HepG2 (cell line): ENCODE results near the gene UTF1. TPM values are rescaled to one million over a fixed set of nuclear protein-coding genes. Genes with fewer than 3 reads are reported as not detected.

Experiments used
- ATAC-seq: fragments of 200-7000 bp; cut with Tn5 transposase; 3 replicates; pipeline ENCODE4 v1.9.1; 2020; ENCODE audit warnings: mild to moderate bottlenecking, moderate library complexity
- BruUV-seq: library from RNA; stranded (reverse); fragments of 400-500 nt; replicated peaks from 2 replicates; lab custom pipeline; 2021; lab: Mats Ljungman, UMichigan
- CTCF ChIA-PET: fragments of 300-600 bp; formaldehyde crosslinking; extraction: SDS; loops from one replicate; lab custom pipeline; 2021; ENCODE audit warnings: low total read pairs, inconsistent platforms, low intra/inter-chr PET ratio; lab: Yijun Ruan, JAX
- POLR2A ChIA-PET: fragments of 350-600 bp; sonication (Branson Sonifier 250); formaldehyde crosslinking; loops from one replicate; lab custom pipeline; 2020; ENCODE audit warnings: antibody characterized with exemption, inconsistent platforms; lab: Yijun Ruan, JAX
- DNase-seq: peaks from one replicate; pipeline ENCODE4 v3.0.0-alpha.2; 2015; ENCODE audit warnings: low spot score
- FAIRE-seq: peaks from 3 replicates; lab custom pipeline; 2011; peaks lifted over from hg19 to GRCh38; lab: Jason Lieb, UNC
- H2AFZ ChIP-seq: one replicate; pipeline ENCODE4 v1.6.1; 2011; ENCODE audit warnings: low read length, inconsistent platforms
- H3K27ac ChIP-seq: fragments of 300-600 bp; 3 replicates; pipeline ENCODE4 v1.8.0; 2011; ENCODE audit warnings: mixed run types, mild to moderate bottlenecking, mixed read lengths, low read length, inconsistent platforms; ENCODE audit not compliant: insufficient read depth; ENCODE audit errors: extremely low read length
- H3K27me3 ChIP-seq, 2 experiments: fragments of 200-600 bp in 1 of 2; 2 replicates in 1 of 2; 3 replicates in 1 of 2; pipeline versions ENCODE4 v1.6.0 to v1.8.0; 2011; ENCODE audit warnings: low read length in 2 of 2, mild to moderate bottlenecking in 2 of 2, moderate library complexity in 2 of 2, inconsistent platforms in 1 of 2; ENCODE audit not compliant: insufficient read depth in 2 of 2, control insufficient read depth in 1 of 2
- H3K36me3 ChIP-seq, 2 experiments: fragments of 200-600 bp in 1 of 2; replicated peaks in 1 of 2; 2 replicates in 1 of 2; 3 replicates in 1 of 2; pipeline versions ENCODE4 v1.5.1 to v1.8.0; 2011; ENCODE audit warnings: low read length in 2 of 2, inconsistent platforms in 1 of 2; ENCODE audit not compliant: insufficient read depth in 2 of 2, control insufficient read depth in 1 of 2
- H3K4me1 ChIP-seq: 2 replicates; pipeline ENCODE4 v1.5.1; 2012; ENCODE audit warnings: low read length, inconsistent platforms; ENCODE audit not compliant: insufficient read depth
- H3K4me2 ChIP-seq: 2 replicates; pipeline ENCODE4 v1.6.0; 2011; ENCODE audit warnings: low read depth, low read length, inconsistent platforms
- H3K4me3 ChIP-seq, 3 experiments: fragments of 200-600 bp in 1 of 3; sonication (generic), shearing (Covaris generic) in 1 of 3; replicated peaks in 1 of 3; 2 replicates each; pipeline ENCODE4 v1.5.1; 2011 to 2016; ENCODE audit warnings: low read length in 3 of 3, inconsistent platforms in 2 of 3, low read depth in 2 of 3, mild to moderate bottlenecking in 2 of 3, control low read depth in 1 of 3, mixed read lengths in 1 of 3; ENCODE audit not compliant: insufficient read depth in 1 of 3
- H3K79me2 ChIP-seq: one replicate; pipeline ENCODE4 v1.6.1; 2011; ENCODE audit warnings: low read length, inconsistent platforms; ENCODE audit not compliant: insufficient read depth
- H3K9ac ChIP-seq: 2 replicates; pipeline ENCODE4 v1.6.0; 2011; ENCODE audit warnings: mild to moderate bottlenecking, low read depth, low read length, inconsistent platforms; ENCODE audit not compliant: insufficient read depth
- H3K9me3 ChIP-seq: 2 replicates; pipeline ENCODE4 v1.5.1; 2012; ENCODE audit warnings: mild to moderate bottlenecking, low read length
- H4K20me1 ChIP-seq: 2 replicates; pipeline ENCODE4 v1.6.0; 2011; ENCODE audit warnings: inconsistent platforms, mild to moderate bottlenecking, low read length, moderate library complexity; ENCODE audit not compliant: insufficient read depth
- EHMT2 ChIP-seq: fragments of 200-600 bp; sonication (generic); IDR thresholded peaks from 2 replicates; pipeline ENCODE4 v1.7.0; 2017; ENCODE audit warnings: antibody characterized with exemption, low read depth, low read length, borderline replicate concordance
- HNRNPL ChIP-seq: fragments of 200-400 bp; formaldehyde crosslinking; IDR thresholded peaks from 2 replicates; pipeline ENCODE4 v1.6.1; 2017; ENCODE audit warnings: mild to moderate bottlenecking, low read depth, low read length
- KLF12 ChIP-seq: sonication (generic); formaldehyde crosslinking; IDR thresholded peaks from 2 replicates; pipeline ENCODE4 v1.4.0; 2020; ENCODE audit warnings: missing genetic modification reagents, borderline replicate concordance
- KLF13 ChIP-seq: sonication (generic); formaldehyde crosslinking; IDR thresholded peaks from 2 replicates; pipeline ENCODE4 v1.4.0; 2020; ENCODE audit warnings: mild to moderate bottlenecking, missing genetic modification reagents
- MEIS1 ChIP-seq: sonication (generic); formaldehyde crosslinking; IDR thresholded peaks from 2 replicates; pipeline ENCODE4 v1.9.0; 2021; ENCODE audit warnings: mild to moderate bottlenecking, missing genetic modification reagents, moderate library complexity, borderline replicate concordance
- SALL1 ChIP-seq: sonication (generic); formaldehyde crosslinking; IDR thresholded peaks from 2 replicates; pipeline ENCODE4 v1.8.0; 2022; ENCODE audit warnings: mild to moderate bottlenecking, missing genetic modification reagents
- SMYD3 ChIP-seq: sonication (generic); formaldehyde crosslinking; IDR thresholded peaks from 2 replicates; pipeline ENCODE4 v1.8.1; 2023; ENCODE audit warnings: mild to moderate bottlenecking, missing genetic modification reagents
- ZNF737 ChIP-seq: sonication (generic); formaldehyde crosslinking; IDR thresholded peaks from 2 replicates; pipeline ENCODE4 v1.5.0; 2020; ENCODE audit warnings: missing genetic modification reagents, mild to moderate bottlenecking, borderline replicate concordance
- WGBS: methylation state at CpG from one replicate; pipeline ENCODE4 v1.1.6; 2017; ENCODE audit warnings: low lambda C conversion rate; 5-methylcytosine and 5-hydroxymethylcytosine counted together
- in situ Hi-C: cut with HindIII; loops from 2 replicates; pipeline ENCODE4 v1.10.0; 2017; ENCODE audit warnings: low pct_unique_long_range_greater_than_20kb; ENCODE audit not compliant: extremely low pct_ligation_motif_present
- intact Hi-C: fragments of 100-400 bp; cut with micrococcal nuclease; formaldehyde crosslinking; loops from one replicate; pipeline ENCODE4 v1.10.0; 2022; ENCODE audit not compliant: unreplicated experiment
- polyA plus RNA-seq, 8 experiments: library from polyadenylated mRNA; depleted of rRNA in 3 of 8; stranded (reverse) in 7 of 8; unstranded in 1 of 8; fragments of >200 nt; fragmentation: Illumina TruSeq in 4 of 8; extraction: Trizol in 4 of 8; gene quantifications; 2 replicates each; pipeline versions ENCODE4 v1.2.1 to v1.2.3, GENCODE V29; 2011 to 2016; ENCODE audit warnings: low read depth in 4 of 8, missing spikeins in 1 of 8, mixed read lengths in 1 of 8; ENCODE audit not compliant: insufficient read depth in 1 of 8
- total RNA-seq, 5 experiments: library from RNA; depleted of rRNA; stranded (reverse); fragments of >200 nt; fragmentation: Illumina TruSeq; extraction: Trizol; gene quantifications; 2 replicates each; pipeline ENCODE4 v1.2.3, GENCODE V29; 2016; ENCODE audit warnings: low read depth in 1 of 5
- TF ChIP-seq, protein P1 (sequence below): sonication (generic); formaldehyde crosslinking; IDR thresholded peaks from 2 replicates; pipeline ENCODE4 v1.8.0; 2022; ENCODE audit warnings: missing genetic modification reagents, mild to moderate bottlenecking, moderate library complexity, borderline replicate concordance
- TF ChIP-seq, protein P2 (sequence below): sonication (generic); formaldehyde crosslinking; IDR thresholded peaks from one replicate; pipeline ENCODE4 v1.5.1; 2020; ENCODE audit warnings: mild to moderate bottlenecking, missing genetic modification reagents; ENCODE audit errors: not compliant biosample characterization

UTF1 gene
- total and polyA plus RNA-seq, 2 of the 13 experiments (the other 11 are each of a cell fraction or from before 2014, with no cell fraction given), result not detected

DNA sequence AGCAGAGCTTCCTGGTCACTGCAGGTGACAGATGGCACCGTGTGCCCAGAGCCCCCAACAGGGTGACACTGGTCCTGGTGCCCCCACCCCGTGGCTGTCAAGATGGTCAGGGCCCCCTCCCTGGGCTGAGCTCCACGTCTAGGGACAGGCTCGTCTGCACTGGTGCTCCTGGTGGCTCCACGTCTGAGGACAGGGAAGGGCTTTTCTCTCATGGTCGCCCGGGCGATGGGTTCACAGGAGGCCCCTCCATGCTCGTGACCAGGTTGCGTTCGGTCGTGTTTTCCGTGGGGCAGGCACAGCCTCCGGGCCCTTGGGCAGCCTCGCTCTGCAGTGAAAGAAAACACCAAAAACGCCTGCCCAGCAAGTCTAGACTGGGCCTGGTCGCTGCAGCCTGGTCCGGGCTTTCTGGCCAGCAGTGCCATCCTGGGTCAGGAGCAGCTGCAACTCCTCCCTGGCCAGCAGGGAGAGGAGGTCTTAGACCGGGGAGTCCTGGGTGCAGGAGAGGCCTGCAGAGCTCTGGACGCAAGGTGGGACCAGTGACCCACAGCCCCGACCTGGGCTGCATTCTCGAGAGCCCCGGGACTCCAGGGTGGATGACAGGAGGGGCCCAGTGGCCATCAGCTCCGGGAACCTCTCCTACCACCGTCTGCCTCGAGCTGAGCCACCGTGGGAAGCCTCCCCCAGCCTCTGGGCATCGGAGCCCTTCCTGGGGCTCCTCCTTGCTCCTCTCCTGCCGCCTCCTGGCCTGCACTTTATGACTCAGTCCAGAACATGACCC is 27.9 kb upstream of the UTF1 start:
- Histone ChIP-seq H3K4me2 (no peak overlapping the region), H3K27ac (no peak overlapping the region), H3K4me3 (no peak overlapping the region), H3K79me2 (no peaks in the 10 kb centered on the region), H2AFZ (no peak overlapping the region), H4K20me1 (no peaks in the 10 kb centered on the region), H3K9me3 (no peaks in the 10 kb centered on the region), H3K36me3 (no peaks in the 10 kb centered on the region), H3K27me3 (peaks cover 34 to 84% of the 10 kb centered on the region in 2 experiments; a peak in 4 of 5 replicates), H3K9ac (no peak overlapping the region), H3K4me1 (no peaks in the 10 kb centered on the region)
- intact Hi-C loops, result no loop called here
- 3% methylated on average over 5 of the region's 29 CpGs for WGBS
- ATAC-seq (peak; percentile 17; the same call in 2 of the 3 replicates), DNase-seq (no peak), FAIRE-seq (no peak)
- BruUV-seq, result no TSS peak
- CTCF ChIA-PET, result no interaction called here
- in situ Hi-C loops, result no loop called here
- POLR2A ChIA-PET, result no interaction called here
- TF ChIP-seq SMYD3 (CRISPR knock-in tag) (no peak), SALL1 (no peak), MEIS1 (CRISPR knock-in tag) (no peak), HNRNPL (no peak), KLF12 (CRISPR knock-in tag) (no peak), EHMT2 (no peak), KLF13 (CRISPR knock-in tag) (no peak), ZNF737 (no peak)
- TF ChIP-seq, protein P1, sequence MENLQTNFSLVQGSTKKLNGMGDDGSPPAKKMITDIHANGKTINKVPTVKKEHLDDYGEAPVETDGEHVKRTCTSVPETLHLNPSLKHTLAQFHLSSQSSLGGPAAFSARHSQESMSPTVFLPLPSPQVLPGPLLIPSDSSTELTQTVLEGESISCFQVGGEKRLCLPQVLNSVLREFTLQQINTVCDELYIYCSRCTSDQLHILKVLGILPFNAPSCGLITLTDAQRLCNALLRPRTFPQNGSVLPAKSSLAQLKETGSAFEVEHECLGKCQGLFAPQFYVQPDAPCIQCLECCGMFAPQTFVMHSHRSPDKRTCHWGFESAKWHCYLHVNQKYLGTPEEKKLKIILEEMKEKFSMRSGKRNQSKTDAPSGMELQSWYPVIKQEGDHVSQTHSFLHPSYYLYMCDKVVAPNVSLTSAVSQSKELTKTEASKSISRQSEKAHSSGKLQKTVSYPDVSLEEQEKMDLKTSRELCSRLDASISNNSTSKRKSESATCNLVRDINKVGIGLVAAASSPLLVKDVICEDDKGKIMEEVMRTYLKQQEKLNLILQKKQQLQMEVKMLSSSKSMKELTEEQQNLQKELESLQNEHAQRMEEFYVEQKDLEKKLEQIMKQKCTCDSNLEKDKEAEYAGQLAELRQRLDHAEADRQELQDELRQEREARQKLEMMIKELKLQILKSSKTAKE, result no peak
- TF ChIP-seq, protein P2, sequence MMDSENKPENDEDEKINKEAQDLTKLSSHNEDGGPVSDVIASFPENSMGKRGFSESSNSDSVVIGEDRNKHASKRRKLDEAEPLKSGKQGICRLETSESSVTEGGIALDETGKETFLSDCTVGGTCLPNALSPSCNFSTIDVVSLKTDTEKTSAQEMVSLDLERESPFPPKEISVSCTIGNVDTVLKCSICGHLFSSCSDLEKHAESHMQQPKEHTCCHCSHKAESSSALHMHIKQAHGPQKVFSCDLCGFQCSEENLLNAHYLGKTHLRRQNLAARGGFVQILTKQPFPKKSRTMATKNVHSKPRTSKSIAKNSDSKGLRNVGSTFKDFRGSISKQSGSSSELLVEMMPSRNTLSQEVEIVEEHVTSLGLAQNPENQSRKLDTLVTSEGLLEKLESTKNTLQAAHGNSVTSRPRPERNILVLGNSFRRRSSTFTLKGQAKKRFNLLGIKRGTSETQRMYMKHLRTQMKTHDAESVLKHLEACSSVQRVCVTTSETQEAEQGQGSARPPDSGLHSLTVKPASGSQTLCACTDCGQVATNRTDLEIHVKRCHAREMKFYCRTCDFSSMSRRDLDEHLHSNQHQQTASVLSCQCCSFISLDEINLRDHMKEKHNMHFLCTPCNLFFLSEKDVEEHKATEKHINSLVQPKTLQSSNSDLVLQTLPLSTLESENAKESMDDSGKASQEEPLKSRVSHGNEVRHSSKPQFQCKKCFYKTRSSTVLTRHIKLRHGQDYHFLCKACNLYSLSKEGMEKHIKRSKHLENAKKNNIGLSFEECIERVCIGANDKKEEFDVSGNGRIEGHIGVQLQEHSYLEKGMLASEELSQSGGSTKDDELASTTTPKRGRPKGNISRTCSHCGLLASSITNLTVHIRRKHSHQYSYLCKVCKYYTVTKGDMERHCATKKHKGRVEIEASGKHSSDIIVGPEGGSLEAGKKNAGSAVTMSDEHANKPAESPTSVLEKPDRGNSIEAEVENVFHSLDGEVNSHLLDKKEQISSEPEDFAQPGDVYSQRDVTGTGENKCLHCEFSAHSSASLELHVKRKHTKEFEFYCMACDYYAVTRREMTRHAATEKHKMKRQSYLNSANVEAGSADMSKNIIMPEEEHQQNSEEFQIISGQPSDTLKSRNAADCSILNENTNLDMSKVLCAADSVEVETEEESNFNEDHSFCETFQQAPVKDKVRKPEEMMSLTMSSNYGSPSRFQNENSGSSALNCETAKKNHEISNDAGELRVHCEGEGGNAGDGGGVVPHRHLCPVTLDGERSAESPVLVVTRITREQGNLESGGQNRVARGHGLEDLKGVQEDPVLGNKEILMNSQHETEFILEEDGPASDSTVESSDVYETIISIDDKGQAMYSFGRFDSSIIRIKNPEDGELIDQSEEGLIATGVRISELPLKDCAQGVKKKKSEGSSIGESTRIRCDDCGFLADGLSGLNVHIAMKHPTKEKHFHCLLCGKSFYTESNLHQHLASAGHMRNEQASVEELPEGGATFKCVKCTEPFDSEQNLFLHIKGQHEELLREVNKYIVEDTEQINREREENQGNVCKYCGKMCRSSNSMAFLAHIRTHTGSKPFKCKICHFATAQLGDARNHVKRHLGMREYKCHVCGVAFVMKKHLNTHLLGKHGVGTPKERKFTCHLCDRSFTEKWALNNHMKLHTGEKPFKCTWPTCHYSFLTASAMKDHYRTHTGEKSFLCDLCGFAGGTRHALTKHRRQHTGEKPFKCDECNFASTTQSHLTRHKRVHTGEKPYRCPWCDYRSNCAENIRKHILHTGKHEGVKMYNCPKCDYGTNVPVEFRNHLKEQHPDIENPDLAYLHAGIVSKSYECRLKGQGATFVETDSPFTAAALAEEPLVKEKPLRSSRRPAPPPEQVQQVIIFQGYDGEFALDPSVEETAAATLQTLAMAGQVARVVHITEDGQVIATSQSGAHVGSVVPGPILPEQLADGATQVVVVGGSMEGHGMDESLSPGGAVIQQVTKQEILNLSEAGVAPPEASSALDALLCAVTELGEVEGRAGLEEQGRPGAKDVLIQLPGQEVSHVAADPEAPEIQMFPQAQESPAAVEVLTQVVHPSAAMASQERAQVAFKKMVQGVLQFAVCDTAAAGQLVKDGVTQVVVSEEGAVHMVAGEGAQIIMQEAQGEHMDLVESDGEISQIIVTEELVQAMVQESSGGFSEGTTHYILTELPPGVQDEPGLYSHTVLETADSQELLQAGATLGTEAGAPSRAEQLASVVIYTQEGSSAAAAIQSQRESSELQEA, result no peak
